ENCODE data around the gene CLPTM1L. TPM values are rescaled to one million over a fixed set of nuclear protein-coding genes. Genes with fewer than 3 reads are reported as not detected.

CLPTM1L gene
- total and polyA plus RNA-seq, 2 donors (not counting 1 experiment from before 2014, with no cell fraction given) = 78.4 to 99.9 TPM

- CTCF ChIA-PET = no interaction called here
- no peak overlapping the region for H3K27ac Mint-ChIP-seq
- no peak for ATAC-seq (ENCODE audit: low read depth)
- intact Hi-C loops (cut with micrococcal nuclease) = no loop called here
- Histone ChIP-seq H3K36me3 (replicated peaks in 1 of 2; ENCODE audit: control extremely low read depth in 1 of 2, control insufficient read depth in 1 of 2, extremely low read depth in 1 of 2, insufficient read depth in 2 of 2, low read length in 1 of 2) (peaks cover 0 to 67% of the 10 kb centered on the region in 2 experiments), H3K9me3 (ENCODE audit: control extremely low read depth in 1 of 3, control insufficient read depth in 2 of 3, insufficient read depth in 1 of 3, low read length in 2 of 3) (no peaks in the 10 kb centered on the region), H3K4me2 (replicated peaks; ENCODE audit: low read depth, low read length, poor library complexity, severe bottlenecking) (no peak overlapping the region), H3K4me1 (ENCODE audit: control insufficient read depth in 2 of 2, insufficient read depth in 2 of 2, low read length in 2 of 2) (no peaks in the 10 kb centered on the region), H4K20me1 (ENCODE audit: control insufficient read depth, insufficient read depth, low read length, poor library complexity, severe bottlenecking) (peaks cover 3% of the 10 kb centered on the region), H2AFZ (ENCODE audit: insufficient read depth, low read depth, low read length, poor library complexity, severe bottlenecking) (no peak overlapping the region), H3K27me3 (replicated peaks in 1 of 4; ENCODE audit: control extremely low read depth in 1 of 4, control insufficient read depth in 3 of 4, insufficient read depth in 4 of 4, low read length in 3 of 4) (no peaks in the 10 kb centered on the region), H3K27ac (ENCODE audit: low read length in 2 of 2) (no peak overlapping the region), H3K4me3 (ENCODE audit: control extremely low read depth in 1 of 5, extremely low read depth in 1 of 5, insufficient read depth in 1 of 5, low read depth in 2 of 5, low read length in 4 of 5) (no peak overlapping the region), H3K9ac (ENCODE audit: low read length) (no peak overlapping the region), H3K79me2 (ENCODE audit: control insufficient read depth, insufficient read depth, low read length) (peaks cover under 1% of the 10 kb centered on the region)
- H3K4me1 Mint-ChIP-seq = no peaks in the 10 kb centered on the region
- no peaks in the 10 kb centered on the region for H3K9me3 Mint-ChIP-seq (ENCODE audit: insufficient read depth)
- H3K27me3 Mint-ChIP-seq = no peaks in the 10 kb centered on the region
- H3K4me3 Mint-ChIP-seq = no peak overlapping the region
- no peak for TF ChIP-seq EZH2 (IDR thresholded peaks at IDR 0.05; ENCODE audit: borderline replicate concordance, insufficient read depth, low read depth, low read length, poor library complexity, severe bottlenecking)
- no peak for TF ChIP-seq CTCF (IDR thresholded peaks at IDR 0.05)
- 94% methylated on average over 22 of the region's 24 CpGs for WGBS (ENCODE audit: insufficient coverage)
- POLR2A ChIA-PET = interaction anchor here (0.6 kb wide), 1 partner anchor 305 kb away, joined by 3 read pairs; no protein-coding TSS in a partner anchor
- no peak for DNase-seq
Observed at GRCh38 chr5:1322955-1323802, 21.7 kb downstream of the CLPTM1L start.
